AG09309 (cell line): ENCODE data around the gene PPM1H.
A peak's percentile ranks its signal among the peaks of the same experiment; 100 is the strongest.

Source experiments
- DNase-seq: peaks from one replicate; pipeline ENCODE4 v3.0.0-alpha.2; 2010; ENCODE audit warnings: low read depth
- H3K4me3 ChIP-seq: 2 replicates; pipeline ENCODE4 v1.5.1; 2011; ENCODE audit warnings: mild to moderate bottlenecking, low read depth, low read length, moderate library complexity; ENCODE audit not compliant: control insufficient read depth
- TF ChIP-seq, protein P1 (sequence below): IDR thresholded peaks from 2 replicates; pipeline ENCODE4 v1.5.1; 2011; ENCODE audit warnings: mild to moderate bottlenecking, low read depth, low read length, inconsistent platforms; ENCODE audit not compliant: insufficient read depth, control insufficient read depth; ENCODE audit errors: missing control alignments

Gene PPM1H

DNA sequence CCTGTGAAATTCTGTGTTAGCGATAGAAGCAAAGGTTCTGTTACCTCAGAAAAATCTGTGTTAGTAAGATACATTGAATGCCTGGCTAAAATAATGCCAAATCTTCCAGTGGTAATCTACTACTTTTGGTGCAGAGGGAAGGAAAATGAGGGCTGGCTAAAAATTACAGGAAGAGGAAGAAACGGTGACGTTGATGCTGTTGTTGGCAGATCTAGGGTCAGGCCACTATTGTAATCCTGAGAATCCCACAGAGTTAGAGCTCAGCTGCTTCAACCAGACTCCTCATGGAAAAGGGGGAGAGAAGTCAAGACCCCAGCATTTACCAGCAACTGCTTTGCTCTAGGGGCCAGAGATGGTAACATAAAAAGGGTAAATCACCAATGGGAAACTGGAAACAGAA is 145.1 kb downstream of the PPM1H start:
- no peak overlapping the region for H3K4me3 ChIP-seq
- DNase-seq, result no peak
- TF ChIP-seq, protein P1, sequence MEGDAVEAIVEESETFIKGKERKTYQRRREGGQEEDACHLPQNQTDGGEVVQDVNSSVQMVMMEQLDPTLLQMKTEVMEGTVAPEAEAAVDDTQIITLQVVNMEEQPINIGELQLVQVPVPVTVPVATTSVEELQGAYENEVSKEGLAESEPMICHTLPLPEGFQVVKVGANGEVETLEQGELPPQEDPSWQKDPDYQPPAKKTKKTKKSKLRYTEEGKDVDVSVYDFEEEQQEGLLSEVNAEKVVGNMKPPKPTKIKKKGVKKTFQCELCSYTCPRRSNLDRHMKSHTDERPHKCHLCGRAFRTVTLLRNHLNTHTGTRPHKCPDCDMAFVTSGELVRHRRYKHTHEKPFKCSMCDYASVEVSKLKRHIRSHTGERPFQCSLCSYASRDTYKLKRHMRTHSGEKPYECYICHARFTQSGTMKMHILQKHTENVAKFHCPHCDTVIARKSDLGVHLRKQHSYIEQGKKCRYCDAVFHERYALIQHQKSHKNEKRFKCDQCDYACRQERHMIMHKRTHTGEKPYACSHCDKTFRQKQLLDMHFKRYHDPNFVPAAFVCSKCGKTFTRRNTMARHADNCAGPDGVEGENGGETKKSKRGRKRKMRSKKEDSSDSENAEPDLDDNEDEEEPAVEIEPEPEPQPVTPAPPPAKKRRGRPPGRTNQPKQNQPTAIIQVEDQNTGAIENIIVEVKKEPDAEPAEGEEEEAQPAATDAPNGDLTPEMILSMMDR, result no peak

DNA sequence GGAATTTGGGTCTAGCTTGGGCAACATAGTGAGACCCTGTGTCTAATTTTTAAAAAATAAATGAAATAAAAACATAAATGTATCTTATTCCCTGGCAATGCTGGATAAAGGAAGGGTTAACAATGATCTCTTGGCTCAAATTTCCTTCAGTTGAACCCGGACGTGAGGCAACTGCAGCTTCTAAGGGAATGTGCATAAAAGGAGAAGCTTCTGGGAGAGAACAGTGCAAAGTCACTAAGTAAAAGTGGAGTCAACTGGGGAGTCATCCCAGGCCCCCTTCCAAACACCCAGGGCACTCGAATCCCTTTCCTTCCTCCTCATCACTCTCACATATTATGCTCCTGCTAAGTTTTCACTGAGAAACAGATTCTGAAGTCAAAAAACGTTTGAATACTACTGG is 147.3 kb downstream of the PPM1H start:
- TF ChIP-seq, protein P1, result no peak
- no peak for DNase-seq
- H3K4me3 ChIP-seq, result no peak overlapping the region

DNA sequence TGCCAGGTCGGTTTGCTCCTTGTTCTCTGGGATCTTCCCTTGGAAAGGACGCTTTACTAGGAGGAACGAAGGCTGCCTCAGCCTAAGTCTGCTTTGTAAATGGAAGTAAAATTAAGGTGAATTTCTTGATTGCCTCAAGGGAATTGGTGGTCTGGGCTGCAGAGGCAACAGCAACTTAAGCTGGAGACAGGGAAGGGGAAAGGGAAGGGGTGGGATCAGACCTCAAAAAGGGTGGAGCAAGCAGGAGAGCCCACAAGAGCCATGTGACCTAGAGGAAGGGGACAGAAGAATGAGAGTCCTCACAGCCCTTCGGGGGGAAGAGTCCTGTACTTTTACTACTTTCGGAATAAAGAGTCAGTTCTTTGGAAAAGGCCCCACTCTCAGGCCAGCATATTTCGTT is 147.9 kb downstream of the PPM1H start:
- no peak overlapping the region for H3K4me3 ChIP-seq
- DNase-seq, result no peak
- TF ChIP-seq, protein P1, result no peak

DNA sequence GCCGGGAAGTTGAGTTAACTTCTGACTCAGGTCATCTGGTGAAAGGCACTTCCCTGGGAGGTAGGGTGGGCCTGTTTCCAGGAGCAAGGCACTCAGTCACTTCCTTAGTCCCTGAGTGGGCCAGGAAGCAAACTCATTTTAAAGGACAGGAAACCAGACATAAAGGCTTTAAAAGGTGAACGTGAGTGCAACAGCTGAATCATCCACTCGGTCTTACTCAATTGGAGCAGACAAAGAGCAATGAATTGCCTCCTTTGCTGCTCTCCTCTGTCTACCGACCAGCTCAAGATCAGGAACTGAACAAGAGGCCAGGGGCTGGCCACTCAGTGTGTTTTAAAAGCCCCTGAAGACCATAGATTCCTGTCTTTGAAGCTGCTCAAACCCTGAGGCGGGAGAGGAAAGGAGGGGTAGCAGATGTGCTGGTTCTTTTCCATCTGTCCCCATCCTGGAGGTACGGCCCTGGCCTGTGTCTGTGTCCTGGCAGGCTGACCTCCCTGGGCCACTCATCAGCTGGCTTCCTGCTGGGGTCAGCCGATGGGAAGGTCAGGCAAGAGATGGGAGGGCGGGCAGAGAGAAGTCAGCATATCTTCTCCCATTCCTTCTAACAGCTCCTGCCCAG is 148.9 kb downstream of the PPM1H start:
- TF ChIP-seq, protein P1, result no peak
- no peak overlapping the region for H3K4me3 ChIP-seq
- DNase-seq, result peak; percentile 89

DNA sequence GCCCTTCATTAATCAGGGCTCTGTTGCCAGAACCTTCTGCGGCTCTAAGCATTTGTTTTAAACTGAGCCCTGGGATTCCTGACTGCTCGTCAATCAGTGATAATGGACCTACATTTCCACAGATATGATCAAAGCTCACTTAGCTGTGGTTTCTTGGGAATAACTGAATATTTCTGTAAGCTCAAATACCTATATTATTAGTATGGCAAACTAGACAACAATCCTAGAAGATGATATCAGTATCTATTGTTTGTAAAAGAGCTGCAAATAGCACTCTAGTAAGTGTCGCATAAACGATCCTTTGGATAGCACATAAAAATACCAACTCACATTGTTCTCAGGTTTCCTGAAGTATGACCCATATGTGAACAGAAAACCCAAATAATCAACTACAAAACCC is 150.4 kb downstream of the PPM1H start:
- TF ChIP-seq, protein P1, result no peak
- DNase-seq, result no peak
- no peak overlapping the region for H3K4me3 ChIP-seq

DNA sequence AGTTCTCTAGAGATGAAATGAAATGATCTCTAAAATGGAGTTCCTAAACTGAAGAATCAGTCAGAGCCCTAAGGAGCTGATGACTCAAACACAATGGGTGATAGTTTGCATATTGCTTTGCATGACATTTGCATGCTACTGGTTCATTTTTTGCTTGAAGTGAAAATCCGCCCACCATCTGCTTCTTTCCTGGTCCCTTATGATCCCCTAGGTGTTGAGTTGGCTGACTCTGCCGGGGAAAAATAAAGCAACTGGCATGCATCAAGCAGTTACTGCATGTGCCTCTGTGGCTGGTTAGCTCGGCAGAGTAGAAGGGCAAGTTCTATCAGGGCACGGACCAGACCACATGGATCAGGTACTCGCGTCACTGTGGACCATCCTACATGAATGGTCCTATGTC is 151.1 kb downstream of the PPM1H start:
- DNase-seq, result no peak
- no peak overlapping the region for H3K4me3 ChIP-seq
- TF ChIP-seq, protein P1, result no peak
